HEK293T (cell line): ENCODE data around the gene RGS3.

Source experiments
- ARNT ChIP-seq: fragments of 450-650 bp; IDR thresholded peaks from 2 replicates; pipeline ENCODE4 v1.6.1; 2017; ENCODE audit warnings: mild to moderate bottlenecking
- BHLHE40 ChIP-seq: fragments of 450-650 bp; IDR thresholded peaks from 2 replicates; pipeline ENCODE4 v1.6.1; 2016; ENCODE audit warnings: mild to moderate bottlenecking, moderate library complexity, borderline replicate concordance
- ELF4 ChIP-seq: fragments of 450-650 bp; IDR thresholded peaks from 2 replicates; pipeline ENCODE4 v1.6.1; 2017; ENCODE audit warnings: antibody characterized with exemption
- FOXK2 ChIP-seq: fragments of 450-650 bp; IDR thresholded peaks from 2 replicates; pipeline ENCODE4 v1.6.1; 2016; ENCODE audit warnings: mild to moderate bottlenecking
- FOXM1 ChIP-seq: fragments of 450-650 bp; IDR thresholded peaks from 2 replicates; pipeline ENCODE4 v1.6.1; 2017; ENCODE audit warnings: mild to moderate bottlenecking, borderline replicate concordance
- L3MBTL2 ChIP-seq: fragments of 450-650 bp; conservative IDR thresholded peaks from 2 replicates; pipeline ENCODE4 v1.6.1; 2016; ENCODE audit warnings: mild to moderate bottlenecking
- LEF1 ChIP-seq: fragments of 450-650 bp; IDR thresholded peaks from 2 replicates; pipeline ENCODE4 v1.6.1; 2017; ENCODE audit warnings: mild to moderate bottlenecking, borderline replicate concordance
- PKNOX1 ChIP-seq: fragments of 450-650 bp; IDR thresholded peaks from 2 replicates; pipeline ENCODE4 v1.6.1; 2016
- SP1 ChIP-seq: fragments of 450-650 bp; IDR thresholded peaks from 2 replicates; pipeline ENCODE4 v1.6.1; 2017
- SUZ12 ChIP-seq: fragments of 450-650 bp; IDR thresholded peaks from 2 replicates; pipeline ENCODE4 v1.6.1; 2016; ENCODE audit warnings: mild to moderate bottlenecking

DNA sequence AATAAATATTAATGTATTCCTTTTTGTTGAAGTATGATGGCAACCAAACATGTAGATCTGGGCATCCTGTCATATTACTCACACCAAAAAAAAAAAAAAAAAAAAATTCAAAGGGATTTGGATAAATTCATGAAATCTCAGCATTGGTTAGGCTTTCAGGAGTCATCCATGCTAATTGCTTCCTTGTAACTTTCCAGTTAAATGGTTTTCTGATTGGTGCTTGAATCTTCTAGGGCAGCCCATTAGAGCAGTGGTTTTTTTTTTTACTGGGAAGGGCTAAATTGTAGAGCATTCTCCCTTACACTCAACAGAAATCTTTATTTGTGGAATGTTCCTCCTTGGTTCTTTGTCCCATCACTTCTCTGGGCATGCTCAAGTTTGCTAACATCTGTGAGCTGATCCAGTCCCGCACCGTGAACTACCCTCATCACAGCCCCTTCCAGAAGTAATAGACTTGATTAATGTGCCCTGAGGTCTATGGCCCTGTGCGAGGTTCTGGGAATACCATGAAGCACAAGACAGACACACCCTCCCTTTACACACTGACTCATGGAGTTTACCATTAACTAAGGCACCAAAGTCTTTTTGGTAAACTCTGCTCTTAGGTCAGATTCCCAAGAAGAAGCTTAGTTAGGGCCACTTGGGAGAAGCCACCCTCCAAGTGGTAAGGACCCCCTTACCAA lies 56.0 kb downstream of the RGS3 start:
- TF ChIP-seq ARNT (no peak), ELF4 (no peak), SUZ12 (no peak), FOXM1 (no peak), FOXK2 (no peak), SP1 (no peak), BHLHE40 (no peak), PKNOX1 (no peak), LEF1 (no peak), L3MBTL2 (no peak)
